ENCODE results near the gene RPL32. TPM values are rescaled to one million over a fixed set of nuclear protein-coding genes. Genes with fewer than 3 reads are reported as not detected.
A peak's percentile ranks its signal among the peaks of the same experiment; 100 is the strongest.

RPL32 gene
- total and polyA plus RNA-seq, 9 of the 15 experiments (the other 6 are each of a cell fraction or from before 2014, with no cell fraction given), result 2,738 to 6,200 (median 4,286) TPM

DNA sequence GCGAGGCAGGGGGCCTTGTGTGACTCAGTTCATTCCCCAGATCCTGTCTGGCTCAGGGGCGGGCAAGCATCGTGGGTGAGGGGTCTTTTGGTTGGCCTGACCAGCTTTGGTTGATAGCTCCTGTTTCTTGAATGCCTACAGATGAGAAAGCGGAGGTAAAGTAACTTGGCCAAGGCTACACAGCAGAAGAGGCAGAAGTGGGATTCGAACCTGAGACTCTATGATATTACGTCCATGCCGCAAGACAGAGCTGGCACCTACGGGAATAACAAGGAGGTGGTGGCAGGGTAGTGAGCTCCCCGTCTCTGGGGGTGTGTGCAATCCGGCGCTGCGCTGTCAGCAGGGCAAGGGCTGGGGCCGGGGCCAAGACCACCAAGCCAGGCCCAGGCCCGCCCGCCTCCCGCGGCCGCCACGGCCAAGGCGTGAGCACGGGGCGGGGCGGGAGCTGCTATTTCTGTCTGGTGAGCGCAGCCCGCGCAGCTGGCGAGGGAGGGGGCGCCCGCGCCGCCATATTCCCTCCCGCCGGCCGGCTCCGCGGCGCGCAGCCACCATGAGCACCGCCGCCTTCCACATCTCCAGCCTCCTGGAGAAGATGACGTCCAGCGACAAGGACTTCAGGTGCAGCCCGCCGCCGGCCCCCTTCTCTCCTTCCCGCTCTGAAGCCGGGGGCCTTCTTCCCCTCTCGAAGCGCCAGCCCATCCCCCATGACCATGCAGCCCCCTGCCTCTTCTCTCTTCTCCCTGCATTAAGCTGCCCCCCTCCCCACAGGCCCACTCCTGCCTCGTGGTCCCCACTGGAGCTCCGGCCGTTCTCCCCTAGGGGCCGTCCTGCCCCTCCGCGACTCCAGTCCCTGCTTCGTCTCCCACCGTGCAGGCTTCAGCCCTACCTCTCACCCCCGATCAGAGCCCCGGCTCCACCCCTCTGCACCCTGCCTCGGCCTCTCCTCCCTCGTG, 44.9 kb downstream of the RPL32 start, which contains the start of gene CAND2 (continued):
- TF ChIP-seq, protein P1, sequence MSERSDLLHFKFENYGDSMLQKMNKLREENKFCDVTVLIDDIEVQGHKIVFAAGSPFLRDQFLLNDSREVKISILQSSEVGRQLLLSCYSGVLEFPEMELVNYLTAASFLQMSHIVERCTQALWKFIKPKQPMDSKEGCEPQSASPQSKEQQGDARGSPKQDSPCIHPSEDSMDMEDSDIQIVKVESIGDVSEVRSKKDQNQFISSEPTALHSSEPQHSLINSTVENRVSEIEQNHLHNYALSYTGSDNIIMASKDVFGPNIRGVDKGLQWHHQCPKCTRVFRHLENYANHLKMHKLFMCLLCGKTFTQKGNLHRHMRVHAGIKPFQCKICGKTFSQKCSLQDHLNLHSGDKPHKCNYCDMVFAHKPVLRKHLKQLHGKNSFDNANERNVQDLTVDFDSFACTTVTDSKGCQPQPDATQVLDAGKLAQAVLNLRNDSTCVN (CRISPR knock-in tag; IDR thresholded peaks at IDR 0.05), result 0 out of 2 replicates have a peak, but pooled peaks have one; percentile 33
- TF ChIP-seq THAP12 (CRISPR knock-in tag; IDR thresholded peaks at IDR 0.05), result 0 out of 2 replicates have a peak, but pooled peaks have one; percentile 4

- no peak overlapping the region for H3K27ac ChIP-seq (ENCODE audit: extremely low read depth, low read depth, low read length)
- no peak for FAIRE-seq
- H3K4me2 ChIP-seq (ENCODE audit: insufficient read depth, low read length), result no peak overlapping the region
- DNase-seq (ENCODE audit: extremely low read depth in 1 of 4, low spot score in 3 of 4), result no peak
- H3K4me3 ChIP-seq, result no peak overlapping the region
- H3K9ac ChIP-seq (ENCODE audit: insufficient read depth in 1 of 2, low read depth in 2 of 2, low read length in 2 of 2), result no peak overlapping the region
- in situ Hi-C loops (cut with MboI) (no loop called here), intact Hi-C loops (cut with micrococcal nuclease) (loop anchor here (10.0 kb wide), 1 partner anchor 201 kb away; no protein-coding TSS in a partner anchor)
- peaks cover 8 to 25% of the 10 kb centered on the region in 2 experiments; a peak in 3 of 5 replicates for H3K4me1 ChIP-seq (replicated peaks in 1 of 2; ENCODE audit: control insufficient read depth in 2 of 2, insufficient read depth in 2 of 2, low read length in 2 of 2)
- no TSS peak for BruUV-seq (replicated peaks)
- H4K20me1 ChIP-seq (replicated peaks; ENCODE audit: control insufficient read depth, insufficient read depth, low read length), result no peaks in the 10 kb centered on the region
- POLR2A ChIA-PET, result interaction anchor here (1.0 kb wide), 1 partner anchor 13 kb away, joined by 4 read pairs; no protein-coding TSS in a partner anchor
- WGBS (ENCODE audit: insufficient coverage, low coverage, missing lambda C conversion rate), result 63% methylated on average over 3 of the region's 5 CpGs
- no peaks in the 10 kb centered on the region for H3K9me1 ChIP-seq (ENCODE audit: control insufficient read depth, insufficient read depth, low read length)
- ATAC-seq, result no peak
- H2AFZ ChIP-seq (ENCODE audit: low read depth, low read length), result no peak overlapping the region
- no peaks in the 10 kb centered on the region for H3K36me3 ChIP-seq (ENCODE audit: control insufficient read depth, insufficient read depth, low read length)
- H3K27me3 ChIP-seq (ENCODE audit: control insufficient read depth in 2 of 2, insufficient read depth in 2 of 2, low read length in 2 of 2), result peaks cover 0 to 3% of the 10 kb centered on the region in 2 experiments; a peak in 2 of 5 replicates
- CTCF ChIA-PET (ENCODE audit: low intra/inter-chr PET ratio), result no interaction called here
- peaks cover 6% of the 10 kb centered on the region; the same call in 1 of the 3 replicates for H3K79me2 ChIP-seq (ENCODE audit: control insufficient read depth, insufficient read depth, low read length)
- no peaks in the 10 kb centered on the region for H3K9me3 ChIP-seq (replicated peaks; ENCODE audit: control insufficient read depth, insufficient read depth, low read depth, low read length)
- TF ChIP-seq NFIX (CRISPR knock-in tag; IDR thresholded peaks at IDR 0.05; ENCODE audit: low read depth) (no peak), TAF9B (IDR thresholded peaks at IDR 0.05; ENCODE audit: partially characterized antibody) (no peak), ZNF778 (CRISPR knock-in tag; IDR thresholded peaks at IDR 0.05) (no peak), PCBP2 (IDR thresholded peaks at IDR 0.05; ENCODE audit: low read depth, low read length, poor library complexity, severe bottlenecking) (no peak), ATF3 (IDR thresholded peaks at IDR 0.05) (no peak), ATF3 (CRISPR knock-in tag; conservative IDR thresholded peaks at IDR 0.05) (no peak), KAT8 (IDR thresholded peaks at IDR 0.05; ENCODE audit: low read depth) (no peak), CBX3 (IDR thresholded peaks at IDR 0.05; ENCODE audit: borderline replicate concordance in 1 of 2, low read length in 2 of 2) (no peak), KAT2B (IDR thresholded peaks at IDR 0.05; ENCODE audit: low read depth, low read length) (no peak), NELFE (IDR thresholded peaks at IDR 0.05; ENCODE audit: insufficient read depth, insufficient read length) (no peak)
- TF ChIP-seq, protein P2, sequence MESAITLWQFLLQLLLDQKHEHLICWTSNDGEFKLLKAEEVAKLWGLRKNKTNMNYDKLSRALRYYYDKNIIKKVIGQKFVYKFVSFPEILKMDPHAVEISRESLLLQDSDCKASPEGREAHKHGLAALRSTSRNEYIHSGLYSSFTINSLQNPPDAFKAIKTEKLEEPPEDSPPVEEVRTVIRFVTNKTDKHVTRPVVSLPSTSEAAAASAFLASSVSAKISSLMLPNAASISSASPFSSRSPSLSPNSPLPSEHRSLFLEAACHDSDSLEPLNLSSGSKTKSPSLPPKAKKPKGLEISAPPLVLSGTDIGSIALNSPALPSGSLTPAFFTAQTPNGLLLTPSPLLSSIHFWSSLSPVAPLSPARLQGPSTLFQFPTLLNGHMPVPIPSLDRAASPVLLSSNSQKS (CRISPR knock-in tag; IDR thresholded peaks at IDR 0.05), result no peak
Observed at GRCh38 chr3:12793701-12794100, 47.7 kb downstream of the RPL32 start.
